Activated CD4-positive, CD25-positive, alpha-beta regulatory T cell treated with anti-CD3 and anti-CD28 coated beads, Interleukin-2, amount 50 U/mL, for 72 hours (primary cell): Measurements from ENCODE around the gene CACFD1.
"Not testable (repeated sequence)": the region's sequence is repeated elsewhere in the genome, so short reads cannot be mapped to it uniquely, and the experiment has no call there.

Experiments
- DNase-seq: peaks from one replicate; pipeline ENCODE4 v3.0.0; 2021

The CACFD1 gene

DNA sequence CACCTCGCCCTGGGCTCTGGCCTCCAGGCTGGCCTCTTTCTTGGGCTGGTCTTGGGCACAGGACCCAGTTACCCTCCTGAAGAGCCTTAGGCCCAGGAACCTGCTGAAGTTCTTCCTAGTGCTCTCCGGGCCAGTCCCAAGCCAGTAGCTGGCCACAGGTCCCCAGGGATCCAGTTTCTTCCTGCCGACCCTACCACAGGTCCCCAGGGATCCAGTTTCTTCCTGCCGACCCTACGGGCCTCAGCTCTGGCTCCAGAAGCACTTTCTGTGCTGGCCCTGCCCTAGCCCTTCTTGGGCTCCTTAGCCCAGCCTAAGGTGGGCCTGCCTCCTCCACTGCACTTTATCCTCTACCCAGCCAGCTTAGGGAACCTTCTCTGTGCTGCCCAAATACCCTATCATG lies 18.2 kb upstream of the CACFD1 start:
- DNase-seq: no peak

DNA sequence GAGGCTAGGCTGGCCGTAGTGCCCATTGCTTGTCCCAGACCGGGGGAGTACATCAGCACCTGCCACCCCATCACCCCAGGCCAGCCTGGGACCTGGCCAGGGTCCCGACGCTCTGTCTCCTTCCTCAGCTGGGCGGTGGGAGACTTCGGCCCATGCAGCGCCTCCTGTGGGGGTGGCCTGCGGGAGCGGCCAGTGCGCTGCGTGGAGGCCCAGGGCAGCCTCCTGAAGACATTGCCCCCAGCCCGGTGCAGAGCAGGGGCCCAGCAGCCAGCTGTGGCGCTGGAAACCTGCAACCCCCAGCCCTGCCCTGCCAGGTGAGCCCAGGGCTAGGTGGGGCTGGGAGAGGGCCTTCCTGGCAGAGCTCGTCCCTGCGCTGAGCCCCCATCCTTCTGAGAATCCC lies 16.5 kb upstream of the CACFD1 start:
- no peak for DNase-seq

DNA sequence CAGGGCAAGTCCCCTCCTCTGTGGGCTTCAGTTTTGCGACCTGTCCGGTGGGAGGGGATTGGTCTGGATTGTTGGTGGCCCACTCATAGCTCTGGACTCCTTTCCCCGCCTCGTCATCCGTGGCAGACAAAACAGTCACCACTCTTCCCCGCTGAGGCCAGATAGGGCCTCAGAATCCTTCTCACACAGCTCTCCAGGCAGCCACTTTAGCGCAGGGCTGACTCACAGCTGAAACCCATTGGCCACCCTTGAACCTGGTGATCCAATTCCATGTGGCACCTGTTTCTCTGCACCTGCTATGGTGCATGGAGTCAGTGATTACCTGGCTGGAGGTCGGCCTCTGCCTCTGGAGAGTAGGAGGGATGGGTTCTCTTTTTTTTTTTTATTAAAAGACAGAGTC lies 15.8 kb upstream of the CACFD1 start:
- no peak for DNase-seq

DNA sequence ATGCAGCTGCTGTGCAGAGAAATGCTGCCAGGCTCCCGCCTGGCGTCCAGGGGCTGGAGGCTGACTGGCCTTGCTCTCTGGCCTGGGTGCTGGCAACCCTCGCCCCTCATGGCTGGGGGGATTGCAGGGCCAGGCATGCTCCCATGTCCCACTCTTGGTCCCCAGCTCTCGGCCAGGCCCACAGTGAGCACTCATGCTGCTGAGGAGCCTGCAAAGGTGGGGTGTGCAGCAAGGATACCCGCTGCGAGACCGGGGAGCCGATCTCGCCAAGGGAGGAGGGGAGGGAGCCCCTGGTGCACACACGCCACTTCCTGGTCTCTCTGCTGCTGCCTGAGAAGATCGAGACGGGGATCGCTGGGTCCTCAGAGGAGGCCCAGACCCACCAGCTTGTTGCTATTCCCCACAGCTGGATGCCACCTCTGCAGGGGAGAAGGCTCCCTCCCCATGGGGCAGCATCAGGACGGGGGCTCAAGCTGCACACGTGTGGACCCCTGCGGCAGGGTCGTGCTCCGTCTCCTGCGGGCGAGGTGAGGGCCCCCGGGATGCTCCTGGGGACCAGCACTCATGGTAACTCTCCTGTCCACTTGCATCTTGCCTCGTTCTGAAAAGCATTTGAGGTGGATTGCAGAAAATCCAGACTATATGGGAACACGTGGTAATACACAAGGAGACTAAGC lies 14.3 kb upstream of the CACFD1 start:
- no peak for DNase-seq

DNA sequence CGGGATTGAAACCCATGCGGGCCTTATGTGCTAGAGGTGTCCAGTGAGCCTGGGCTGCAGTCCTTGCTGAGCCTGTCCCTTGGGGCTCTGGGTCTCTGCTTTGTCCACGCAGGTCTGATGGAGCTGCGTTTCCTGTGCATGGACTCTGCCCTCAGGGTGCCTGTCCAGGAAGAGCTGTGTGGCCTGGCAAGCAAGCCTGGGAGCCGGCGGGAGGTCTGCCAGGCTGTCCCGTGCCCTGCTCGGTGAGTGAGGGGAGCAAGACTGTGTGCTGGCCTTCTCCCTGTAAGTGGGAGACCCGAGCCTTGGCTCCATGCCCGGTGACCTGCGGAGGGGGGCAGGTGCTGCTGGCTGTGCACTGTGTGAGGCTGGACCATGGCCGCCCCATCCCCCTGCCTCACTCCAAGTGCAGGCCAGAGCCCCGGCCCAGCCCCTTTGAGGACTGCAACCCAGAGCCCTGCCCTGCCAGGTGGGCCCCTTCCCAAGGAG lies 11.2 kb upstream of the CACFD1 start:
- DNase-seq: no peak

DNA sequence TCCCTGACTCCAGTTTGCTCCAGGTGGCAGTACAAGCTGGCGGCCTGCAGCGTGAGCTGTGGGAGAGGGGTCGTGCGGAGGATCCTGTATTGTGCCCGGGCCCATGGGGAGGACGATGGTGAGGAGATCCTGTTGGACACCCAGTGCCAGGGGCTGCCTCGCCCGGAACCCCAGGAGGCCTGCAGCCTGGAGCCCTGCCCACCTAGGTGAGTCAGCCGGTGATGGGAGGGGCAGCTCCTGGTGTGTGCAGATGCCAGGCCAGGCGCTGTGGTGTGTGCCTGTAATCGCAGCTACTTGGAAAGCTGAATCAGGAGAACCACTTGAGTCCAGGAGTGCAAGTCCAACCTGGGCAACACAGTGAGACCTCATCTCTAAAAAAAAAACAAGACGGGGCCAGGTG lies 10.0 kb upstream of the CACFD1 start:
- no peak for DNase-seq

DNA sequence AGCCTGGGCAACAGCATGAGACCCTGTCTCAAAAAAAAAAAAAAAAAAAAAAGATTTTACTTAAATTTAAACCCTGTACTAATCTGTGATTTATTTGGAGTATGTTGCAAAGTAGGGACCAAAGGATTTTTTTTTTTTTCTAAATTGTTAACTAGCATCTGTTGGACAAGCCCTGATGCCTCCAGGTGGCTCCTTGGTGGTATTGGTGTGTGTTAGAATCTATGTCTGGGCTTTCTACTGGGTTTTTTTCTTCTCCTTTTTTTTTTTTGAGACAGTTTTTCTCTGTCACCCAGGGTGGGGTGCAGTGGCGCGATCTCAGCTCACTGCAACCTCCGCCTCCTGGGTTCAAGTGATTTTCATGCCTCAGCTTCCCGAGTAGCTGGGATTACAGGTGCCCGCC lies 7.9 kb upstream of the CACFD1 start:
- not testable (repeated sequence) for DNase-seq

DNA sequence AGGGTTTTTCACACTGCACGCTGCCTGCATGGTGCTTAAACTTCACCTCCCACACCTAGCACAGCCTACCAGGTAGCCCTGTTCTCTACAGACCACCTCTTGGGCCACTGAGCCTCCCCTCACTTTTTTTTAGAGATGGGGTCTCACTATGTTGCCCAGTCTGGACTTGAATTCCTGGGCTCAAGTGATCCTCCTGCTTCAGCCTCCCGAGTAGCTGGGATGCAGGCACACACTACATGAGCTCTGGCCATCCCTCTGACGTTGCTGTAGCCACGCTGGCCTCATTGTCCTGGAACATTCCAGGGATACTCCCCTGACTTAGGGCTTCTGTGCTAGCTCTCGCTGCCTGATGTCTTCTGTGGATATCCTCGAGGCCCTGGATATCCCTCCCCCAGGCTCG lies 7.2 kb upstream of the CACFD1 start:
- DNase-seq: no peak

DNA sequence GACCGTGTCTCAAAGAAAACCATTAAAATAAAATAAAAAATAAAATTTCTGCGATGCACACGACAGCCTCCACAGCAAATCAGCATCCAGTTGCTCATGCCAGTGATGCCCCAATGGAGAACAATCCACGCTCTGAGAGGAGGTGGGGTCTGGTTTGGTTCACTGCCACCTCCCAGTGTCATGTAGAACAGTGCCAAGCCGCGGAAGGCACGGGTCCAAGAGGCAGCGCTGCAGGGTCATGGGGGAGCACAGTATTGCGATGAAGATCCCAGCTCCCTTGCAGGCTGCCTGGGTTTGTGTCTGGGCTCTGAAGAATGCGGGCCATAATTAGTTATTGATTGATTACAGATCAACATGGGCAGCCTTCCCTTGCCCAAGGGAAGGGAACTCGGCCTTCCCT lies 6.1 kb upstream of the CACFD1 start:
- DNase-seq: no peak

DNA sequence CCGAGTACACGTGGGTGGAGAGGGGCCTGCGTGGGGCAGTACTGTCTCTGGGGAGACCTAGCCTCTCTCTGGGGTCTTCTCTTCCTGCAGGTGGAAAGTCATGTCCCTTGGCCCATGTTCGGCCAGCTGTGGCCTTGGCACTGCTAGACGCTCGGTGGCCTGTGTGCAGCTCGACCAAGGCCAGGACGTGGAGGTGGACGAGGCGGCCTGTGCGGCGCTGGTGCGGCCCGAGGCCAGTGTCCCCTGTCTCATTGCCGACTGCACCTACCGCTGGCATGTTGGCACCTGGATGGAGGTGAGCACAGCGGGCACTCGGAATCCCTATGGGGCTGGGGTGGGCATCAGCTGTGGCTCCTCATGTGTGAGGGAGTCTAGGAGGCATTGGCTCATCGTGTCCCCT lies 5.5 kb upstream of the CACFD1 start:
- no peak for DNase-seq

DNA sequence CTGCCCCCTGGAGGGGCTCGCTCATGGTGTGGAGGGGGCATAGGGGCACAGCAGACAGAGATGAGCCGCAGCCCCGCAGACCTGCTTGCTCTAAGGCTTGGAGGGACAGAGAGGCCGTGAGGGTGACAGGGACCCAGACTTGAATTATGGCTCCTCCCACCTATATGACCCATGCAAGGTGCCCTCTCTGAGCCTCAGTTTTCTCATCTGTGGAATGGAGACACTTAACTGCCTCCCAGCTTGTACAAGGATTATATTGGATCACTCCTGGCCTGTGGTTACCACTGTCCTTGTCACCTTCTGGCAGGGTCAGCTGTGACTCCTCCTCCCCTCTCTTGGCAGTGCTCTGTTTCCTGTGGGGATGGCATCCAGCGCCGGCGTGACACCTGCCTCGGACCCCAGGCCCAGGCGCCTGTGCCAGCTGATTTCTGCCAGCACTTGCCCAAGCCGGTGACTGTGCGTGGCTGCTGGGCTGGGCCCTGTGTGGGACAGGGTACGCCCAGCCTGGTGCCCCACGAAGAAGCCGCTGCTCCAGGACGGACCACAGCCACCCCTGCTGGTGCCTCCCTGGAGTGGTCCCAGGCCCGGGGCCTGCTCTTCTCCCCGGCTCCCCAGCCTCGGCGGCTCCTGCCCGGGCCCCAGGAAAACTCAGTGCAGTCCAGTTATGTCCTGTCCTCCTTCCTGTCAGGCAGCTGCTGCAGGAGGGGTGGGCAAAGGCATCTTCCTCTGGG lies 4.7 kb upstream of the CACFD1 start:
- DNase-seq: no peak

DNA sequence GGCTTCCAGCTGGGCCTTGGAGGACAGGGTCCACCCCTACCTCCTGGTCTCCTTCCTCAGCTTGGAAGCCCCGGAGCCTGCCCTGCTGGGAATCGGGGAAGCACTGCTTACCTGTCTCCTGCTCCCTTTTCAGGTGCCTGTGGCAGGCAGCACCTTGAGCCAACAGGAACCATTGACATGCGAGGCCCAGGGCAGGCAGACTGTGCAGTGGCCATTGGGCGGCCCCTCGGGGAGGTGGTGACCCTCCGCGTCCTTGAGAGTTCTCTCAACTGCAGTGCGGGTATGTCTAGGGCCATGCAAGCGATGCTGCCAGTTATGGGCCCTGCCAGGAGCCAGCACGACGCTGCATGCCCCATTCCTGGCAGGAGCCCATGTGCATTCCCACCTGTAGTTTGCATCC lies 3.8 kb upstream of the CACFD1 start:
- no peak for DNase-seq

DNA sequence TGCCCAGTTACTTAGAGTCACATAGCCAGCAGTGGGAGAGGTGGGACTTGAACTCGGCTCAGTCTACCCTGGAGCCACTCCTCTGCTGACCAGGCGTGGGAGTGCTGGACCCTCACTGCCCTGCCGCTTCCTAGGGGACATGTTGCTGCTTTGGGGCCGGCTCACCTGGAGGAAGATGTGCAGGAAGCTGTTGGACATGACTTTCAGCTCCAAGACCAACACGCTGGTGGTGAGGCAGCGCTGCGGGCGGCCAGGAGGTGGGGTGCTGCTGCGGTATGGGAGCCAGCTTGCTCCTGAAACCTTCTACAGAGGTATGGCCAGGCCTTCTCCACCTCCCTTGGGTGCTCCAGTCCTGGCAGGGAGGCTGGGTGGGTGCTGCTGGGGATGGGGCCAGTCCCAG lies 3.4 kb upstream of the CACFD1 start:
- no peak for DNase-seq

DNA sequence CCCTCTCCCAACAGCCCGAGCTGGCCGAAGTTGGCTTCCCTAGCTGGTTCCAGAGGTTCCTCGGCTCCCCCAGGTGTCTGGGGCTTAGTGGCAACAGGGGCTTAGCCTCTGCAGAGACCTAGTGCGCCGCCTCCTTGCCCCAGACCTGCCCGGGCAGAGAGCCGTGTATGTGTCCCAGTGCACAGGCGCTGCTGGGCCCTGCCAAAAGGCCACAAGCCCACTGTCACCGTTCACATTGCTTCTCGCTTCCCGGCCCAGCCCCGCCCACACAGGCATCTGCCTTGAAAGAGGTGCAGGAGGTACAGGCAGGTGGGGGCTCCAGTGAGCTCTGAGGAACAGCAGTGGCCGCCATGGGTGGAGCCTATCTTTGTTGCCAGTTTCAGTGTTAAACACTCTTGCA lies 2.5 kb upstream of the CACFD1 start:
- DNase-seq: no peak

DNA sequence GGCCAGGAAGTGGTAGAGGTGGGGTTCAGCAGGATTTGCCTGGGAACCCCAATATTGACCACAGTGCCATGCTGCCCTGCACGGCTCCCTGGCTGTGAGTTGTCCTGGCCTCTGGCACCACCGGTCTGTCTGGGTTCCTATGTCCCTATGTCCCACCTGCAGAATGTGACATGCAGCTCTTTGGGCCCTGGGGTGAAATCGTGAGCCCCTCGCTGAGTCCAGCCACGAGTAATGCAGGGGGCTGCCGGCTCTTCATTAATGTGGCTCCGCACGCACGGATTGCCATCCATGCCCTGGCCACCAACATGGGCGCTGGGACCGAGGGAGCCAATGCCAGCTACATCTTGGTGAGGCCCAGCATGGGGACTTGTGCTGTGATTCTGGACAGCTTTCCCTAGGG lies 2.0 kb upstream of the CACFD1 start:
- no peak for DNase-seq

DNA sequence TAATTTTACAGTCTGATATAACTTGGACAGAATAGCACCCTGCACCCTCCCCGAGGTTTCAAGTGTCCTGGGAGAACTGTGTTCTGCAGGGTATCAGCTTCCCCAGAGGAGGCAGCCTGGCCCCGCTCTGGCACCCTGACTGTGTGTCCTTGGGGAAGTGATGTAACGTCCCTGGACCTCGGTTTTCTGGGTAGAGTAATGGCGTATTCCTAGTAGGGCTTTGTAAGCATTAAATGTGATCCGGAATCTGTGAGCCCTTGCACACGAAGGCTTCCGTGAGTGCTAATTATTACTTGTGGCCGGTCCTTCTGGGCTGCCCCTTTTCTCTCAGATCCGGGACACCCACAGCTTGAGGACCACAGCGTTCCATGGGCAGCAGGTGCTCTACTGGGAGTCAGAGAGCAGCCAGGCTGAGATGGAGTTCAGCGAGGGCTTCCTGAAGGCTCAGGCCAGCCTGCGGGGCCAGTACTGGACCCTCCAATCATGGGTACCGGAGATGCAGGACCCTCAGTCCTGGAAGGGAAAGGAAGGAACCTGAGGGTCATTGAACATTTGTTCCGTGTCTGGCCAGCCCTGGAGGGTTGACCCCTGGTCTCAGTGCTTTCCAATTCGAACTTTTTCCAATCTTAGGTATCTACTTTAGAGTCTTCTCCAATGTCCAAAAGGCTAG lies 1.0 kb upstream of the CACFD1 start:
- DNase-seq: no peak

DNA sequence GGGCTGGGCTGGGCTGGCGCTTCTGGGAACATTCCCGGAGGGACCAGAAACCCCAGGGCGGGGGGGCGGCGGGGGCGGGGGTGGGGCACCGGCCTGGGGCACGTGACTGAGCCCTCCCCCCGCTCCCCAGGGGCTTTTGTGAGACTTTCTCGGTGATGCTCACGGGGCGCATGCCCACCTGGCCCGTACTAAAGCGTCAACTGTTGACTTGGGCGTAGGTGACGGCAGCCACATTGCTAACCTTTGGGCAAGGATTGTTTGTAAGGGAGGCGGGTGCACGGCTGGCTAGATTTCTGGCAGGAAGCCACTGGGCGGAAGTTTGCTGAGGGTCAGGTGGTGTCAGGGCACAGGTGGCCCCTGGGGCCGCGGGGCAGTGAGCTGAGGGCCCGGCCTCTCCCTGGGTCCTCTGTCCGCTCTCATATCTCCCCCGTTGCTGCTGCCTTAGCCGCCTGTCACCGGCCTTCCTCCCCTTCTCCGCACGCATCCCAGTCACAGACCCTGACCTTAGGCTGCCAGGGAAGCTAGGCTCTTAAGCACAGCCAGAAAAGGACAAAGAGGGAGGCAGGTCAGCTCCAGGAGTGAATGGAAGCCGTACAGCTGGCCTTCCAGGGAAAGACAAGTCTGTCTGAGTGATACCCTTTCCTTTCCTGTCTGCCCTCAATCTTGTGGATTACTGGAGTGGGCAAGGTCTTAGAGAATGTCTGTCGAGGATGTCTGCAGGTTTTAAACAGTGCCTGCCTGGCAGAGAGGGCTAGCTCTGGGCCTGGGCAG lies 812 bp downstream of the CACFD1 start:
- peak; percentile 40 for DNase-seq

DNA sequence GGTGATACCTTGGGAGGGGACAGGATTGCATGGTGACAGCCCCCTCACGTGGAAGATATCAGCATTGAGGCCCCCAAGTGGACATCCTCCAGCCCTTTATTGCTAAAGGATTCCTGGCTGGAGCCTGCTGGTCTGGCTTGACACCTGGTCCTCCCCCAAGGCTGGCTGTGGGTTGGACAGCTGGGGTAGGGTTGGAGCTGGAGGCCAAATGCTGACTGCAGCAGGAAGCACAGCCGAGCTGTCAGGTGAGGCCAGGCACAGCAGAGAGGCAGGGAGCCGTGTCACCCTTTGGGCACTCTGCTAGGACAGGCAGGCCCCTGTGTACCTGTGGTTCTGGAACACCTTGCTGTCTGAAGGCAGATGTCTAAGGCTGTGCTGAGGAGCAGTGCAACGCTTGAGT lies 2.2 kb downstream of the CACFD1 start:
- DNase-seq: no peak

DNA sequence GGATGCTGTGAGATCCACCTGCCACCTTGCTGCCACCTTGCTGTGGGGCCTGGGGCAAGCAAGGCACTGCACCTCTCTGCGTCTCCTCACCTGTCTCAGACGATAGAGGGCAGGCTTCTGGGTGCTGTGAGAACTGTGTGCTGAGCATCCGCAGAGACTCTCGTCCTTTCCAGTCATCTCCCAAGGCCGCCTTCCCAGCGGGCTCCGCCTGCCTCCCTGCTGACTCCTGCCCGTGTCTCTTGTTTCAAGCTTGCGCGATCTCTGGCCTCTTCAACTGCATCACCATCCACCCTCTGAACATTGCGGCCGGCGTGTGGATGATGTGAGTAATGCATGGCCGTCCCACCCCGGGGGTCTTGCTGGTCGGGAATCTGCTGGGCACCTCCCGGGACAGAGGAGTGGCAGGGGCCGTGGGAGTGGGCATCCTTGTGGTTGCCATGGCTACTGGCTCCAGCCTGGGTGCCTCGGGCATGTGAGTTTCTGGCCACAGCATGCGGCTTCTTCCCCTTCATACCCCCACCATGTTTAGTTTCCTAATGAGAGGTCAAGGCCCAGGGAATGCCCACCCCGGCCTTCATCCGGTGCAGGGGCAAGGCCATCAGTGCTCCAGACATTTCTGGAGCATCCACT lies 3.6 kb downstream of the CACFD1 start:
- DNase-seq: no peak

DNA sequence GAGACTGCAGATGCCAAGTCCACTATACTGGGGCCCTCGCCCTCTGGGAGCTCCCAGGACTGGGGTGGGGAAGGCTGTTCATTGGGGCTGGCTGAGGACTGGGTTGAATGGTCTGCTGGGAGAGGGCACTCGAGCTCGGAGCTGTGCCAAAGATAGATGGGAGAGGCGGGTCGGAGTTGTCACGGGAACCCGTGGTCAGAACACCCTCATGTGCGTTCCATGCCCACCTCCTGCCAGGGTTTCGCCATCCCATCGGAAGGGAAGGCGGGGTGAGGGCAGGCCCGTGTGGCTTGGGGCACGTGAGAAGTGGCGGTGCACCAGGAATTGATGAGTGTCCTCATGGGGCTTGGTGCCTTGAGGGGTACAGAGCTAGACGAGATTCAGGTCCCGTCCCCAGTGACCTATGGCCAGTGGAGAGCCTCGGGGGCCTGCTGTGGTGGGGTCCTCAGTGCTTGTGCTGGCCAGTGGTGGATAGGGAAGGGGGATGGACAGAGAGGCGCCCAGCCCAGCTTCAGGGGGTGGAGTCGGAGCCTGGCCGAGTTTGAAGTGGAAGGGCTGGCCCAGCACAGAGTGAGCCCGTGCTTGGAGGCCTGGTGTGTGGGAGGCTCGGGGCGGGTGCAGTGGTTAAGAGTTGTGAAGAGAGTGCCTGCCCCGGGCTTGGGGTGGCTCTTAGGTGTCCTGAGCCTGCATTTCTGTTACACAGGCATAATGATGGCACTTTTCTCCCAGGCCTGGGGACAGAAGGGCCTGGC lies 4.3 kb downstream of the CACFD1 start:
- DNase-seq: no peak

DNA sequence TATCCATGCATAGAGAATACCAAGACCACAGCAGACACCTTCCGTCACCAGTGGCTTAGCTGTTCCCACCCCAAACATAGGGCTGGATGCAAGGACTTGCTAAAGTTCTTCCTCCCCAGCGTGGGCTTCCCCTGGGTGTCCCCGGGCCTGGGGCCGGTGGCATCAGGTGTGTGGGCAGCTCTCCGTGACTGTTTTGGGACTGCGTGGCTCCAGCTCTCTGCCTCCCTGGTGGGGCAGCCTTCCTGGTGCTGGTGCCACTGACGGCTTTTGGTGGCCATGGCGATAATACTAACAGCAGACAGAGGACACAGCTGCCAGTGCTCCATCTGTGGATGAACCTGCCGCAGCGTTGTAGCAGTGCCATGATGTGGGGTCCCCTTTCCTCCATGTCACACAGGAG lies 4.9 kb downstream of the CACFD1 start:
- DNase-seq: no peak

DNA sequence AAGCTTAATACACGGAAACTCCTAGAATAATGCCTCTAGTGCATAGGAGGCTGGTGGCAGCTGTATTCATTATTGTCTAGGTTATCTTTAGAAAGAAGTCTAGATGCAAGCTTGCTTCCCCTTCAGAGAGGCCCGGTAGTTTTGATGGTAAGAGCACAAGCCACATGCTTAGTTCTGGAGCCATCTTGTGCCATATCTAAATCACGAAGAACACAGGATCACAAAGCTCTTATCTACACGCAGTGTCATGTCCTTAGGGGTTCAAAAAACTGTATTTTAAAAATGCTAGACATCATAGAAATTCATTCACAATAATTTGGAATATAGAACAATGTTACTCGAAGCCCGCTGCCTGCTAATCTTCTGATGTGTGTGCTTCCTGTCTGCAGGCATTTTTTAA lies 6.2 kb downstream of the CACFD1 start:
- DNase-seq: no peak
